ENCODE results near the gene SF3B1. TPM values are rescaled to one million over a fixed set of nuclear protein-coding genes. Genes with fewer than 3 reads are reported as not detected.
"Not testable (repeated sequence)": the region's sequence is repeated elsewhere in the genome, so short reads cannot be mapped to it uniquely, and the experiment has no call there.

SF3B1 gene
- polyA plus RNA-seq, 10 donors, result 229 to 366 (median 301) TPM

DNA sequence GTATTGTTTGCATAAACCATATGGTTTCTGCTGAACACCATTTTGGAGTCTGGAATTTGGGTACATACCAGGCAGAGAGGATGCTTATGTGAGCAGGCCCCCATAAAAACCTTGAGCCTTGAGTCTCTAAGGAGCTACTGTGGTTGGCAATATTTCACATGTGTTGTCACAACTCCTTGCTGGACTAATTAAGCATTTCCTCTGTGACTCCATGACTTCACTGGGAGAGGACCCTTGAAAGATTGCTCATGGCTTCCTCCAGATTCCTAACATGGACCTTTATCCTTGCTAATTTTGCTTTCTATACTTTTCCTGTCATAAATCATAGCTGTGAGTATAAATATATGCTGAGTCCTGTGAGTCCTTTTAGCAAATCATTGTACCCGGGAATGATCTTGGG, 10.9 kb upstream of the SF3B1 start:
- DNase-seq, result no peak

GRCh38 chr2:197442857-197443256, 8.0 kb upstream of the SF3B1 start:
- DNase-seq, result no peak

DNA sequence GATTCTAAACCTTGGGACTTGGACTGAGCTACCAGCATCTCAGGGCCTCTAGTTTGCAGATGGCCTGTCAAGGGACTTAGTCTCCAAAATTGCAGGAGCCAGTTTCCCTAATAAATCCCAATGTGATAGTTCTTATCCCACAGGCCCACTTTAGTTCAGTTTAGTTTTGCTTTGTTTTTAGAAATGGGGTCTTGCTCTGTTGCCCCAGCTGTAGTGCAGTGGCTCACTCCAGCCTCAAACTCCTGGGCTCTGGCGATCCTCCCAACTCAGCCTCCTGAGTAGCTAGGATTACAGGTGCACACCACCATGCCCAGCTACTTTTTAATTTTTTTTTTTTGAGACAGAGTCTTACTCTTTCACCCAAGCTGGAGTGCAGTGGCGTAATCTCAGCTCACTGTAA, 2.6 kb upstream of the SF3B1 start:
- DNase-seq, result no peak

DNA sequence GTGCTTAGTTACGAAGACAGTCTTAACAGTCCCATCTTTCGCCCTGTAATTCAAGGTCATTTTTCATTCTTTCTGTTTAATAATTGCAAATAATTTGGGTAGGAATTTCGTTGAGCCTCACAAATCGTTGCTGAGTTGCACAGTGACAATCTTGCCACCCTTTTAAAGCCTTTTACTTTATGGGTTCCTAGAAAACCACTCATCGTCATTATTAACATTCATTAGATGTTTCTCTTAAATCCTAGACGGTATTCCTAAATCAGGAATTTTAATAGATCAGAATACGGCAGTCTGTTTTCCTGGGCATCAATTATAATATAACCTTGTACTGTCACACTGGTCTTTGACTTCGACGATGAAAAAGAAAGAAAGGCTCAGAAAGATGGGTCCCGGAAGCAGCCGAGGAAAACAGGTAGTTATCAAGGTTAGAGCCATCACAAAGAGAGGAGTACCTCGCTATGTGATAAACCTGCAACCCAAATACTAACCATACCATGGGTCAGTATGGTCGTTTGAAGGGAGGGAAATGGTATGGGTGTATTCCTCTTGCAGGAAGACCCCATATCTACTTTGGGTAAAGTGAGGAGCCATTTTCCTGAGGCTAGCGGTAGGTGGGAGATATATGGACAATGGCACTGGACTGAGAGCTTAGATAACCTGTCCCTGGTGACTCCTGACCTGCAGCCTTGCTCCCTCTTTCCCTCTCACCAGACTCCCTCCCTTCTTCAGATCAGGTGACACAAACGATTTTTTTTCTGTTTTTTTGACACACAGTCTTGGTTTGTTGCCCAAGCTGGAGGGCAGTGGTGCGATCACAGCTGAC, 981 bp upstream of the SF3B1 start:
- DNase-seq, result peak in 1 of 3 donors; percentile 54

DNA sequence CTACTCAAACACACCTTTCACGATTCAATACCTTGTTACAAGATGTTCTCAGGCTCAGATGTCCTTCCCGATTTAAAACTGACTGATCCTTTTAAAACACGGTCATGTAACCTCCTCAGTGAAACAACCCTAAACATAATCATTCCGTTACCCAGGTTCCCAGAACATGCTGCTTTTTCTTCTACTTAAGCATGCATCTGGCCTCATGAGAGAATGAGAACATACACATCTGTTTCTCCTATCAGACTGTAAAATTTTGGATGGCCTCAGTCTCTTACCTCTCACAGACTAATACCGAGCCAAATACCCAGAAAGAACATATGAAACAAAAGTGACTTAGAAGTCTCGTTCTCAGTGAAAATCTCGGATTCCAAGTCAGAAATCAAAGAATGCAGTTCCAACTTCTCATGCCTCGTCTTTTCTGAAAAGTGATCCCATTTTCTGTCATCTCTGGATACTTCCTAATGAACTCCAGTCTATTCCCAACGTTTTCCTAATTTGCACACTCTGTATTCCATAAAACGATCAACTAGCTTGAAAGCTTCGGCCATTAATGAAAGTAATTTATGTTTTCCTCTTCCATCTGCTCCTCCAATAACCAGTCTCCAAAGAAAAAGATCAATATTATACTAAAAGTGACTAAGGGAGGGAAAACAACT, 919 bp downstream of the SF3B1 start:
- DNase-seq, result peak in 2 of 3 donors; percentile 53 to 79

DNA sequence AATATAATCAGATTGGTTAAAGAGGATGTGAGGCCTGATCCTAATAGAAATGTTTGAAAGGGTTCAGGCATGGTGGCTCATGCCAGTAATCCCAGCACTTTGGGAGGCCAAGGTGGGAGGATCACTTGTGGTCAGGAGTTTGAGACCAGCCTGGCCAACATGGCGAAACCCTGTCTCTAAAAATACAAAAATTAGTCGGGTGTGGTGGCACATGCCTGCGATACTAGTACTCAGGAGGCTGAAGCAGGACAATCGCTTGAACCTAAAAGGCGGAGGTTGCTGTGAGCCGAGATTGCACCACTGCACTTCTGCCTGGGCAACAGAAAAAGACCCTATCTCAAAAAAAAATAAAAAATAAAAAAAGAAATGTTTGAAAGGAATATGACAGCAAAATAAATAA, 2.3 kb downstream of the SF3B1 start:
- DNase-seq, result not testable (repeated sequence)

- DNase-seq, result no peak
Measured at GRCh38 chr2:197431858-197432257, 3.0 kb downstream of the SF3B1 start.

- no peak for DNase-seq
Measured at GRCh38 chr2:197427986-197428385, 6.8 kb downstream of the SF3B1 start.

GRCh38 chr2:197426723-197427603, 7.9 kb downstream of the SF3B1 start:
- DNase-seq, result no peak

DNA sequence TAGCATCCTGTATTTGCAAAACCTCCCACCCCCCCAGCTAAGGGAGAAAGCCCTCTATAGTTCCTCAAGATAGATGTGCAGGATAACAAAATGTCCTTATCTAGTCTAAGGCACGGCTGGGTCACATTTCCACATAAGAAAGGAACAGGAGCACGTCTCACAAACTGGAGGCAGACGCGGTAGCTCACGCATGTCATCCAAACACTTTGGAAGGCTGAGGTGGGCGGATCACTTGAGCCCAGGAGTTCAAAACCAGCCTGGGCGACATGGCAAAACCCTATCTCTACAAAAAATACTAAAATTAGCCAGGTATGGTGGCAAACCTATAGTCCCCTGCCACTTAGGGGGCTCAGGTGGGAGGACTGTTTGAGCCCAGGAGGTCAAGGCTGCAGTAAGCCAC, 9.3 kb downstream of the SF3B1 start:
- DNase-seq, result no peak

DNA sequence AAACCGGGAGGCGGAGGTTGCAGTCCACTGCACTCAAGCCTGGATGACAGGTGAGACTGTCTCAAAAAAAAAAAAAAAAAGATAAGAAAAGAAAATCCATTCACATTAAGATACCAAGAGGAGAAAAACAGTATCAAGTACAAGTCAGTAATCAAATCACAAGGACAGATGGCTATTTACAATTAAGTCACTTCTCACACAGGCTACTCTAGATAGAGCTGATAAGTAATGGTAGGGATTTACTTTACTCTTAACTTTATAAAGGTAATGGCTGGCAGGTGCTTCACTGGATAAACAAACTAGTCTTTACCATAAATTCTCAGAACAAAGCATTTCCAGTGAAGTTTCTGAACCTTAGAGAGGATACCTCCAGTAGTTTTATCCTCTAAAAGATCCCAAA, 11.5 kb downstream of the SF3B1 start:
- no peak for DNase-seq

- no peak for DNase-seq
Measured at GRCh38 chr2:197419438-197419837, 15.4 kb downstream of the SF3B1 start.

DNA sequence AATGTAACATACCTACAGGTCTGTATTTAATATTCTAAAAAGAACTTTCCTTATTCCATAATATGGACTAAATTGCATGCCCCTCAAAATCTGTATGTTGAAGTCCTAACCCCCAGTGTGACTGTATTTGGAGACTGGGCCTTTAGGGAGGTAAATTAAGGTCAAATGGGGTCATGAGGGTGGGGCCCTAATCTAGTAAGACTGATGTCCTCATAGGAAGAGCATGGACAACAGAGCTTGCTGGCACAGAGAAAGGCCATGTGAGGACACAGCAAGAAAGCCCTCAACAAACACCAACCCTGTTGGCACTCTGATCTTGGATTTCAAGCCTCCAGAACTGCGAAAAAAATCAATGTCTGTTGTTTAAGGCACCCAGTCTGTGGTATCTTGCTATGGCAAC, 18.6 kb downstream of the SF3B1 start:
- no peak for DNase-seq

GRCh38 chr2:197414515-197414914, 20.3 kb downstream of the SF3B1 start:
- no peak for DNase-seq

DNA sequence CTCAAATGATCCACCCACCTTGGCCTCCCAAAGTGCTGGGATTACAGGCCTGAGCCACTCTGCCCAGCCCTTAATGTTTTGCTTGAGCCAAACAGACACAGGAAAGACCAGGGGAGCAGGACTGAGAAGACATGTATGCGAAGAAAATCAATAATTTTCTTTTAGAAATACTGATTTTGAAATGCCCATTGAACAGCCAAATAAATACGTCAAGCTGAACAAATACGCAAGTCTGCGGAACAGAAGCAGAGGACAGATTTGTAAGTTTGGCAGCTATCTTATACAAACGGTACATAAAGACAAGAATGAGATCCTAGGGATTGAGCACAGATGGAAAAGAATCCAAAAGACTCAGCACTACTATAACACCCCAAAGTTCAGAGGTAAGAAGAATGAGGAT, 20.8 kb downstream of the SF3B1 start:
- DNase-seq, result no peak

DNA sequence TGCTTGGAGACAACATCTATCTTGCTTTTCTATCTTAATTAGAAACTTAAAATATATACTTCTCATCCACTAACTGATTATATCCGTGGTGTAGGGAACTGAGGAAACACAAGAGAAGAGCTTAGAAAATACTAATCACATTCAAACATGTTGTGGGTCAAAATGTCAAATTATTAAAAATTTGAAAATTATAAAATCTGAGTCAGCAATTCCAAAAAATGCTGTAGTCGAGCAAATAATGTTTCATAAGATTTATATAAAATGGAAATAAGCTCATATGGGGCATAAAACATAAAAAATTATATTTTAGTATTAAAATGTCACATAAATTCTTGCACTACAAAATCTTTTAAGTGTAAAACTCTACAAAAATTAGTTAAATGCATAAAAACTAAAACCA, 29.2 kb downstream of the SF3B1 start:
- no peak for DNase-seq

- DNase-seq, result no peak
Measured at GRCh38 chr2:197399887-197400540, 34.8 kb downstream of the SF3B1 start.

GRCh38 chr2:197398913-197399312, 35.9 kb downstream of the SF3B1 start:
- no peak for DNase-seq

GRCh38 chr2:197391220-197391717, 43.6 kb downstream of the SF3B1 start:
- no peak for DNase-seq

GRCh38 chr2:197388866-197389587, 45.8 kb downstream of the SF3B1 start:
- DNase-seq, result no peak

DNA sequence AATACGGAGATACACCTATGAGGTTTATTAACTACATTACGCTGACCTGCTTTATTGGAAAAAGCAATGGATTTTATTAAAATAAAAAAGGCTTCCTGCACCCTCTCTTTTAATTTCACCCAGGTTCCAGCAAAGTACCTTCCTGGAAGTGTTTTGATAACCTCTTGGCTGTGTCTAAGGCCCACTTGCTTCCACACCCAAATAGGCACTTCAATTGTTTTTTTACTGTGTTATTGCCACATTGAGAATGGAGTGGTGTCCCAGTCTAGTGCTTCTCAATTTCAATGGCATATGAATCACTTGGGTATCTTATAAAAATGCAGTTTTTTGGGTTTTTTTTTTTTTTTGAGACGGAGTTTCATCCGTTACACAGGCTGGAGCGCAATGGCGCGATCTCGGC, 47.6 kb downstream of the SF3B1 start:
- no peak for DNase-seq
